GM21526 (cell line): ENCODE results near the gene DDX27.

Source experiments
- ATAC-seq: cut with Tn5 transposase; IDR thresholded peaks from one replicate; pipeline ENCODE4 v1.9.1; 2021; ENCODE audit warnings: moderate library complexity; ENCODE audit not compliant: unreplicated experiment, low FRiP score

DDX27 gene

DNA sequence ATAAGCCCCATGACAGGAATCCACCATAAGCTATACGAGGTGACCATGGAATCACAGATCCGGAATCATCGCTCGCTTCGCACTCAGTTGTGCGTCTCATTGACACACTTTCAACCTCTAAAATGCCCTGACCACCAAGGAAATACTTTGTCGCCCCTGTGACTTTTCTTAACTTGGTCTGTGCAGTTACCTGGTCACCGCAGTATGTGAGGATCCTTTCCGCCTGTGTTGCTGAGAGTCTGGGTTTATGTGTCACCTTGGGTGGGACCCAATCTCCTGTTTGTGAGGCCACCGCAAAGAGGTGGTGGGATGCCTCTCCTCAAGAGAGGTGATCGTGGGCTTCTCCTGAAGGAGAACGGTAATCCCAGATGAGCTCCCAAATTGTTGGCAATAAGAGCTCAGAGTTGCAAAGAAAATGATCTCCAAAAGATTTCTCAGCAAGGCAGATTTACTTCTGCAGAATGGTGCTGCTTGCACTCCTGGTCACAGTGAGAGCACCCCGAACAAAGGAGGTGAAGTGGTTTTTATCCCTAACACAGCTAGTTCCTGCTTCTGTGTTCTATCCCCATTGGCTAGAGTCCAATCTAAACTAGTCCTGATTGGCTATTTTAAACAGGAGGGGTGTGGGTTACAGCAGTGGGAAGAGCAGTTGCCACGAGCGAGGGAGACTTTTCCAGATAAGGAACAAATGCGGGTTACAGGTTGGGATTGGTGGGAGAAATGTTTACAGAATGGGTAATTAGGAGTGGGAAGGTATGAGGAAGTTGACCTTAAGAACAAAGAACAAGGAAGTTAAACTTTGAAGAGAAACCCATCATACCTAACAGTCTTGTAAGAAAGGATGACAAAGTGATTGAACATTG lies 67.7 kb downstream of the DDX27 start:
- ATAC-seq, result no peak

DNA sequence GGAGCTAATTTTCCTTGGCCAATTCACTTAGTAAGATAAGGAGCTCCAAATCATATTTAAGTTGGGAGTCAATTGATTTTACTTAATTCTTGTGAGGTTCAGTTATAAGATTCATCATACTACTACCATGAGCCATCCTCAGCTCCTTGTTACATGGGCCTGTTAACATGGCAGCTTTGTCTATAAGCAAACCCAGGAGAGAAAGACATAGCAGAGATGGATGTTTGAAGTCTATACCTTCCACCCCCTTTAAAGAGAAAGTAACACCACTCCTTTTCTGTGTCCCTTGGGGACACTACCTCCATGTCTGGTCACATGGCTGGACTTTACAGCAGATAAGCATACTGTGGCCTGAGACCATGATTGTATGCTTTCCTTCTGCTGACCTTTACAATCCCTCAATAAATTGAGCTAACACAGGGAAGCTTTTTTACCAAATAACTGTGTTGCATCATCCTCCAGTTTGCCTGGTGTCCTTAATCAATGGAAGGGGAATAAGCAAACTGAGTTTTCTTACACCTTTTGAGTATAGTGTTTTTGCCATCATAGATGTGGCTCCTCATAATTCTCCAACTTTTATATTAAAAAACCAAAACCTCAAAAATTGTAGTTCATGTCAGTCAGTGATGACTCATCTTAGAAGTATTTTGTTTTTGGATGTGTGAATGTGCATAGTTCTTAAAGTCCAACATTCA lies 68.5 kb downstream of the DDX27 start:
- ATAC-seq, result no peak

GRCh38 chr20:49288250-49288751 lies 69.1 kb downstream of the DDX27 start:
- ATAC-seq, result no peak

GRCh38 chr20:49288784-49289696 lies 69.8 kb downstream of the DDX27 start:
- no peak for ATAC-seq

- no peak for ATAC-seq
These were observed 71.5 kb downstream of the DDX27 start for GRCh38 chr20:49290608-49291191.

- ATAC-seq, result no peak
These were observed 72.0 kb downstream of the DDX27 start for GRCh38 chr20:49291200-49291599.

- no peak for ATAC-seq
These were observed 72.8 kb downstream of the DDX27 start for GRCh38 chr20:49292010-49292409.

GRCh38 chr20:49293122-49293521 lies 73.9 kb downstream of the DDX27 start:
- ATAC-seq, result no peak
